NCI-H187 (cell line): ENCODE measurements around the gene AMER2.

Source experiments
- DNase-seq, 2 experiments: peaks; one replicate each; lab custom pipeline; 2025; lab: John Stamatoyannopoulos, UW

Gene AMER2

DNA sequence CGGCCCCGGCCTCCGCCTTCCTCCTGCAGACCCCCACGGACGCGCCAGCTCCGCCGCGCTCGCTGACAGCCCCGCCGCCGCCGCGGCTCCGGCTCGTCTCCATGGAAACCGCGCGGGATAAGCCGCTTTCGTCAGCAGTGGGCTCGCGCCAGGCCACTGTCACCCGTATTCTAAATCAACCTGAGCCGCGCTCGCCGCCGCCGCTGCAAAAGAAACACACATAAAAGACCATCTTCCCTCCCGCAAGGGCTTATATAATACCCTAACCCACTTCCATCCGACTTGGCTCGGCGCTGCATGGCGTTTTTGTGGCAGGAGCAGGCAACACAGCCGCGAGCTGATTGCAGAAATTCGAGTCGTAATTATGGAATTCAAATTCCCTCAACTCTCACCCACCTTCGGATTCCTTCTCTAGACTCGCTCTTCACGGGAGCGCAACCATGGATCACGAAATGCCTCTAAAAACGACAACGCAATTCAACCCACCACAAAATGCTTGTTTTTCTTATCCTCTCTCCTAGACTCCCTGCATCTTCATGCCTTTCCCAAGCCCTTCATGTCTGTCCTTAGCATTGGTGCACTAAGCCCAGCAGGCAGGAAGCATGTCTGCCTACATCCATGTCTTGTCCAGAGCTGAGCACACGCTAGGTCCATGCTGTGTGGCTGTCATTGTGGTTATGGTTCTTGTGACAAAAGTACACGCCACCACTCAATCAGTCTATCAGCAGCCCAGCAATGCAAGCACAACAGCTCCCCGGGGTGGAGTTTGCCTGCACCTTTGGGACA lies at the start of gene AMER2:
Gene AMER2 (minus strand): TSS at position 772 of the 786 bp plus-strand sequence. CDS start 669 bp downstream, at position 103.
- DNase-seq, result no peak

DNA sequence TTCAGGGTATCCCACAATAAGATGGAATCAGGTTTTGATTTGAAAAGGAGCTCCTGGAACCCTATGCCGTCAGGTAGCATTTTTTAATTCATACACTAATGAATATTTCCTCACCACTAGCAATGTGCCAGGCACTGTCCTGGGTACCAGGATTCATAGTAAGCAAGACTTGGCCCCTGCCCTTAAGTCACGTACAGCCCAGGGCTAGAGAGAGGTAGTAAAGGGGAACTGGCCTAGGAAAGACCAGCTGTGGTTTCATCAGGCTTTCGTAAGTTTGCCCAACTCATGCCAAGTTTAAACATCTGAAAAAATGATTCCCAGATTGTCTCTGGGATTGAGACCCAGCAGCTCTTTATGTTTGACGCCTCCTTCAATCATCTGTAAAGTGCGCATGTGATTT lies 45.9 kb upstream of the AMER2 start:
- no peak for DNase-seq

DNA sequence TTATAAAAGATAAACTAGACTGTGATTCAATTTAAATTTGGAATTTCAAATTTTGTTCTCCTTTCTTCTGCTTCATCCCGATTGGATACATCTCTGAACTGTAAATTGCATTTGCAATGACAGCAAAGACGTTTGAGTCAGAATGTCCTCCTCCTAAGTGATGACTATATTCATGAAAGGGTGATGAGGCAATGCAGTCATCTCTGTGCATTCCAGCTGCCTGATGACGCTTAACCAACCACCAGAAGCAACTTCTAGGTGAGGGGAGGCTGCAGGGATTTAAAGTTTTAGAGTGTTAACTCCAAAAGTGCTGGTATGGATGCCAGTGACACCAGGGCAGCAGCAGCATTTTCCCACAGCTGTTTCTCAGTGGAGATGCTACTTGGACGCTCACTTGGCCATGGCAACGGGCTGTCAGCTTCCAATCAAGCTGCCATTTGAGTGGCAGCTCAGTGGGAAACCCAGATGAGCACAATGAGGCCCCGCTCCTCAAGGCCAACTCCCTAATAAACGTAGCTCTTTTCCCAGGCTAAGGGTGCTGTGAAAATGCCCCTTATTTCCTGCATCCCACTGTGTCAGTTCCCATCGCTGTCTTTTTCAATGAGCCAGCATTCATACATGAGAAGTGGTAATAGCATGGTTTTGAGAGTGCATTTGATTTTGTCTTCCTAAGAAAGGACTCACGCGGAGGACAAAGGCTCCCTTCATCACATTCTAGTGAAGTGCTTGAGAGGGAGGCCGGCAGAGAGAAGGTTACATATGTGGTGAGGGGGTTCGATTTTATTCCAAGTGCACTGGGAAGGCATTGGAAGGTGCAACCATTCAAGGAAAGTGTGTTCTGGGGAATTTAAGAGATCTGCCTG lies 45.2 kb upstream of the AMER2 start:
- DNase-seq, result no peak

DNA sequence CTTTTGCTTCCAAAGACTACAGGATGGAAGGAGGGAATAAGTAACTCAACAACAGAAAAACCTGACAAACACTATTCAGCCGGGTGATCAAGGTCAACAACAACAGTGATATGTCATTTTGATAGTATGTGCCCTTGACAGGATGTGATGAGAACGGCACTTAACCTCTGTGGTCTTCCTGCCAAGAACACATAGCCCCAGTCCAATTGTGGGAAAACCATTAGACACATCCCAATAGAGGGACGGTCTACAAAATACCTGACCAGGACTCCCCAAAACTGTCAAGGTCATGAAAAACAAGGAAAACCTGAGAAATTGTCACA lies 43.1 kb upstream of the AMER2 start:
- DNase-seq, result no peak

DNA sequence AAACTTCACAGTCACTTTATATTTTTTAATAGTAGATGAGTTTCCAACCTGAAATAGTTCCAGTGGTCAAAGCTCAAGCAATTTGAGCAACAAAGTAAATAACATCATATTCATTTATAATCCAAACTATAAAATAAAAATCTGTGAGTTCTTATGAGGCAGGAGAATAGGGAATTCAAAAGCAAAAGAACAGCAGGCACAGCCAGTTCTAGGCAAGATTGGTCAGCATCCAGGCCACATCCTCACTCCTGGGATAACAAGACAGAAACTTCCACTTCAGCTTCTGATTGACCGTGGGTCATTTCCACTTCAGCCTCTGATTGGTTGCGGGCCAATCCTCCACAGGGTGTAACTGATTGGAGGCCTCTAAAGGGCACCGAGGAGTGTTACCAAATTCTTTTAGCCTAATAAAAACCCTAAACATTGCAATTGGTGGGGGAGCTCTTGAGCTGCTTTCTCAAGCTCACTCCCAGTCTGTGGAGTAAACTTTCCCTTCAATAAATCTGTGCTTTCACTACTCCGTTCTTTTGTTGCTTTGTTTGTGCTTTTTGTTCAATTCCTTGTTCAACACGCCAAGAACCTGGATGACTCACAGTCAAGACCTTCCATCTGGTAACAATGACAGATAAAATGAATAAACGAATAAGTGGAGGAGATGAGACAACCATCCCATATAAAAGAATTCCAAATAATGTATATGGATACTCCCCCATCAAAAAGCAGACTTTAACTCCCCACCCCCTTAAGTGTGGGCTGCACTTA lies 42.6 kb upstream of the AMER2 start:
- no peak for DNase-seq

DNA sequence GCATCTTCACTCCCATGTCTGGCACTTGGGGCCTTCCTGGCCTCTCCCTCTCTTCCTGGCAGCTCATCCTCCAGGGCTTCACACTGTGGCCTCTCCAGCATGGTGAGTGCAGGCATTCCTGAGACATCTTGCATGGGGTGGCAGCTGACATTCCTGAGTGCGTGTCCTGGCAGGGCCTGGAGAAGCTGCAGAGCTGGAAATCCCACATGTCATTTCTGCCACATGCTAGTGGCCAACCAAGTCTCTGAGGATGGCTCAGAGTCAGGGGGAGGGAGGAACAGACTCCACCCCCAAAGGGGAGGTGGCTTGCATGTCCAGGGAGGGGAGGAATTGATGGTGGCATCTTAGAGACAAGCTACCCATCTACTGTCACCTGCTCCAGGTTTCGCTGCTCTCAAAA lies 41.6 kb upstream of the AMER2 start:
- DNase-seq, result no peak

- no peak for DNase-seq
Observed at GRCh38 chr13:25210842-25211569, 38.9 kb upstream of the AMER2 start.

GRCh38 chr13:25207291-25207810 lies 35.3 kb upstream of the AMER2 start:
- no peak for DNase-seq

- no peak for DNase-seq
Observed at GRCh38 chr13:25204863-25205262, 32.8 kb upstream of the AMER2 start.

DNA sequence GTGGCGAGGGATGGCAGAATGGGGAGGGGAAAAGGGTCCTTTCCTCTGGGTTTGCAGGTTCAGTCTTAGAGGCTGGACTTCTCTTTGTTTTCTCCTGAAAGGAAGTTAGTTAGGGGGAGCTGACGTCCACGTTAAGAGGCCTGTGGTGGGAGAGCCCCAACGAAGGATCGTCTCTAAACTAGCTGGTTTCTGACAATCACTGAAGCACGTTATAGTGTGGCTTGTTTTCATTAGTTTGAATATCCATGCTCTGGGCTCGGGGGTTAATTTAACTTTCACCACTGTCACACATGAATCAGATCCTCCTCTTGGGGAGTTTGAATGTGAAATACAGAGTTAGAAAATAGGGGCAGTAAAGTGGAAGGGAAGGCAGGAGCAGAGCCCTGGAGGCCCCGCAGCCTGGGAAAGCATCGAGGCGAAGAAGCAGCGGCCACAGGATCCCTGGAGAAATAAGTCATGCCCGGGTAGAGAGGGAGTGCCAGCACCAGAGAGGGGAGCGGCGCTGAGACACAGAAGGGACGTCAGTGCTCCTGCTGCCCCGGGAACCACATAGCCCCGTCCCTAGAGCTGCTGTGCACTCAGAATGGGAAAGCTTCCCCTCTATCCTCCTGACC lies 31.1 kb upstream of the AMER2 start:
- no peak for DNase-seq

- DNase-seq, result no peak
Observed at GRCh38 chr13:25200783-25201182, 28.7 kb upstream of the AMER2 start.

GRCh38 chr13:25198647-25199046 lies 26.6 kb upstream of the AMER2 start:
- DNase-seq, result no peak

DNA sequence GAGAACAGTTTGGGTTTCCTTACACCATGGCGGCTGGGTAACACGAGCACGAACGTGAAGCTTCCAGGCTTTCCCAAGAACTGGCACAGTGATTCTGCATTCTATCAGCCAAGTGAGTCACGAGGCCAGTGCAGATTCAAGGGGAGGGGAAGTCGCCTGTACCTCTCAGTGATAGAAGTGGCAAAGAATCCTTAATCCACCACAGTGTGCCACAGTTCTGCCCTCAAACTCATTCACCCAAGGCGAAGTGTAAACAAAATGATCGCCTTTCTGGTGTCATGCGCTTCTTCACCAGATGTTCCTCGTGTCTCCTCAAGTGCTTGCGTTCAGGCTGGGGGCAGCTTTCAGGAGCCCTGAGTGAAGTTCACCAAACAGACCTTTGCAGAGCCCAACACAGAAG lies 24.9 kb upstream of the AMER2 start:
- peak; percentile 1 to 10 for DNase-seq

GRCh38 chr13:25192936-25193335 lies 20.8 kb upstream of the AMER2 start:
- no peak for DNase-seq

- DNase-seq, result no peak
Observed at GRCh38 chr13:25192489-25192888, 20.4 kb upstream of the AMER2 start.

DNA sequence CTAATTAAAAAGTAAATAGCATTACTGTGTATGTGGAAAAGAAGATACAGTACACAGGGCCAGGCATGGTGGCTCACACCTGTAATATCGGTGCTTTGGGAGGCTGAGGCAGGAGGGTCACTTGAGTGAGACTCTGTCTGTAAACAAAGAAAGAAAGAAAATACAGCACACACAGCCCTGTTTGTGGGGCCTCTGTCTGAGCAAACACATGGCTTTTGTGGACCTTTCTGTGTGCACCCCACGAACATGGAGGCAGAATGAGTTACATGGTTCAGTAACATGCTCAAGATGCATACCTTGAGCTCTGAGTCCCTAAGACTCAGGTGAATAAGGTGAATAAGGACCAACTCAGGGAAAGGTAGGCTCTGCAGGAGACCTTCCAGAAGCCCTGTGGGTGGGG lies 20.0 kb upstream of the AMER2 start:
- no peak for DNase-seq

- no peak for DNase-seq
Observed at GRCh38 chr13:25190771-25191170, 18.7 kb upstream of the AMER2 start.

GRCh38 chr13:25190256-25190655 lies 18.2 kb upstream of the AMER2 start:
- DNase-seq, result no peak

DNA sequence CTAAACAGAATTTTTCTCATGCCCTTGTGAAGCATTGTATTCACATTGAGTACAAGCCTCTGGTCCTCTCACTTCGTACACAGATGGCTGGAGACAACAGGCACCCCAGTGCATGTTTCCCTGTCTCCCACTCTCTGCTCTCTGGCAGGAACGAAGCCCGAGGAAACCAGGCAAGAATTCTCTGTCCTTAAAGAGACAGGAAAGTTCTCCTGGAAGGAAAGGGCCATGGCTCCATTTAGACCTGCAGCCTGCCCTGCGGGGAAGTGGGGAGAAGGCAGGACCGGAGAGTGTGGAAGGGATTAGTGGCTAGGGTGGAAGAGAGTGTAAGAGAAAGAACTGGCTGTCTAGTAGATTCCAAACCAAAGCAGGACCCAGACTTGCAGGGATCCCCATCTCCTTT lies 15.5 kb upstream of the AMER2 start:
- no peak for DNase-seq

- no peak for DNase-seq
Observed at GRCh38 chr13:25186187-25186586, 14.1 kb upstream of the AMER2 start.

DNA sequence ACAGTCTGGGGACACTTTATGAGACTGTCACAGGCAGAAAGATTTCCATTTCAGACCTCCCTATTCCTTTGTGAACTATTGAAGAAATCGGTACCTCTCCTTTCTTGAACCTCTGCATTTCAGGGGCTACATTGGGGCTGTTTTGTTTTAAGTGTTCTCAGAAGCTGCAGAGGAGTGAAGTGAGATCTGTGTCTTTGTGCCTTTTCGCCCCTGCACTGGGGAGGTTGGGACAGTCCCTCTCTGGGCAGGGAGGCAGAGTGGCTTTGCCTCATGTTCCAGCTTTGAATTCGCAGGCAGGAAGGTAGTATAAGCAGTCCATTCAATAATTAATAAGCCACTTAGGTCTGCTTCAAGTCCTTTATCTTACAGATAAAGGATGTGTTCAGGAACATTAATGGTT lies 9.5 kb upstream of the AMER2 start:
- no peak for DNase-seq
